Measurements from ENCODE around the gene RWDD3.

The RWDD3 gene

DNA sequence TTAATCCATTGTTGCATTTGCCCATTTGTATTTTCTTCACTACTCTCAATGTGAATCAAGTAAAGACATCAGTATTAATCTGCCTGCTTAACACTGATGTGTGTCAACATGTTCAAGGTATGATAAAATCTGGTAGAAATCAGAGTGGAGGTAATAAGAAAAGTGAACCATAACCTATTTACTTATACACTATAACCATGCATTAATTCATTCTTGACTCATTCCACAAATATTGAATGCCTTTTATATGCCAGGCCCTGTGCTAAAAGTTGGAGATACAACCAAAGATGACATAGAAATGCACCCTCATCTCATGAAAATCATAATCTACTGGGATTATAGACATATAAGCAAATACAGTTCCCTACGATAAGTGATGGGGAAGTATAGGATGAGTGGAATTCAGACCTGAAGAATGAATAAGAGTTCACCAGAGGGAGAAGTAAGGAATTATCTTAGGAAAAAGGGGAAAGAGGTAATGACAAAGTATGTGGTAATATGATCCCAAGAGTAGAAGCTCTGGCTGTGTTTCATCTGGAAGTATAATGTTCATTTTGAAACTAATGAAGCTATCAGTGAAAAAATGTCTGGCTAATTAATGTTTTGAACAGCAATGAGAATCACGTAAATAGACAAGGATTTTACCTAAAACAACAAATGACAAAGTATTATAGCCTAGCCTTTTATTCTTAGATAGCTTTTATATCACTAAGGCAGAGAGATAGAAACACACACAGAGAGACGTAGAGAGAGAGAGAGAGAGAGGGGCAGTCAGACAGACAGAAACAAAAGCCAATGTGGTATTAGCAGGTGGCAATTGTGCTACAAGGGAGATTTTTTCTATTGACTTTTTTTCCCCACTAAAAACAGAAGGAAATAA lies 7.0 kb upstream of the RWDD3 start:
- DNase-seq (ENCODE audit: low read depth), result no peak
- H3K4me3 ChIP-seq (ENCODE audit: low read depth, low read length), result no peak overlapping the region
- TF ChIP-seq, protein P1, sequence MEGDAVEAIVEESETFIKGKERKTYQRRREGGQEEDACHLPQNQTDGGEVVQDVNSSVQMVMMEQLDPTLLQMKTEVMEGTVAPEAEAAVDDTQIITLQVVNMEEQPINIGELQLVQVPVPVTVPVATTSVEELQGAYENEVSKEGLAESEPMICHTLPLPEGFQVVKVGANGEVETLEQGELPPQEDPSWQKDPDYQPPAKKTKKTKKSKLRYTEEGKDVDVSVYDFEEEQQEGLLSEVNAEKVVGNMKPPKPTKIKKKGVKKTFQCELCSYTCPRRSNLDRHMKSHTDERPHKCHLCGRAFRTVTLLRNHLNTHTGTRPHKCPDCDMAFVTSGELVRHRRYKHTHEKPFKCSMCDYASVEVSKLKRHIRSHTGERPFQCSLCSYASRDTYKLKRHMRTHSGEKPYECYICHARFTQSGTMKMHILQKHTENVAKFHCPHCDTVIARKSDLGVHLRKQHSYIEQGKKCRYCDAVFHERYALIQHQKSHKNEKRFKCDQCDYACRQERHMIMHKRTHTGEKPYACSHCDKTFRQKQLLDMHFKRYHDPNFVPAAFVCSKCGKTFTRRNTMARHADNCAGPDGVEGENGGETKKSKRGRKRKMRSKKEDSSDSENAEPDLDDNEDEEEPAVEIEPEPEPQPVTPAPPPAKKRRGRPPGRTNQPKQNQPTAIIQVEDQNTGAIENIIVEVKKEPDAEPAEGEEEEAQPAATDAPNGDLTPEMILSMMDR (conservative IDR thresholded peaks at IDR 0.05; ENCODE audit: low read depth, low read length), result no peak

GRCh38 chr1:95229037-95229436 lies 5.0 kb upstream of the RWDD3 start:
- no peak overlapping the region for H3K4me3 ChIP-seq (ENCODE audit: low read depth, low read length)
- peak; percentile 33 for DNase-seq (ENCODE audit: low read depth)
- TF ChIP-seq, protein P1 (conservative IDR thresholded peaks at IDR 0.05; ENCODE audit: low read depth, low read length), result no peak

DNA sequence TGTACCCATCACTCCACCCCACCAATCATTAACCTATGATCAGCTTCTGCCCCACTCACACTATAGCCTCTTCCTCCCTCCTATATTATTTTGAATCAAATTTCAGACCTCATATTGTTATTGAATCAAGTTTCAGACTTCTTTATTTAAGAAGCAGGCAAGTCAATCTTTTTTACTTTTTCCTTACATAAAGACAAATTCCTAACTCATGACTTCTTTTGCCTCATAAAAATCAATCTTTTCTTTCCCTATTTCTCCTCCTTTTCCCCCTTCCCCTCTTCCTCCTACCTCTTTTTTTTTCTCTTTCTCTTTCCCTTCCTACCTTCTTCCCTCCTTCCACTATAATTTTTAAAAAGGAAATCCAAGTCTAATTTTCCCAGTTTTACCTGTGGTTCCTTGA lies 4.3 kb upstream of the RWDD3 start:
- TF ChIP-seq, protein P1 (conservative IDR thresholded peaks at IDR 0.05; ENCODE audit: low read depth, low read length), result no peak
- no peak for DNase-seq (ENCODE audit: low read depth)
- H3K4me3 ChIP-seq (ENCODE audit: low read depth, low read length), result no peak overlapping the region

- DNase-seq (ENCODE audit: low read depth), result no peak
- TF ChIP-seq, protein P1 (conservative IDR thresholded peaks at IDR 0.05; ENCODE audit: low read depth, low read length), result no peak
Observed at GRCh38 chr1:95230256-95230655, 3.8 kb upstream of the RWDD3 start.

GRCh38 chr1:95230768-95231191 lies 3.2 kb upstream of the RWDD3 start:
- H3K4me3 ChIP-seq (ENCODE audit: low read depth, low read length), result no peak overlapping the region
- TF ChIP-seq, protein P1 (conservative IDR thresholded peaks at IDR 0.05; ENCODE audit: low read depth, low read length), result no peak
- DNase-seq (ENCODE audit: low read depth), result no peak

More at GRCh38 chr1:95230256-95230655, 3.8 kb upstream of the RWDD3 start:
- no peak overlapping the region for H3K4me3 ChIP-seq (ENCODE audit: low read depth, low read length)

DNA sequence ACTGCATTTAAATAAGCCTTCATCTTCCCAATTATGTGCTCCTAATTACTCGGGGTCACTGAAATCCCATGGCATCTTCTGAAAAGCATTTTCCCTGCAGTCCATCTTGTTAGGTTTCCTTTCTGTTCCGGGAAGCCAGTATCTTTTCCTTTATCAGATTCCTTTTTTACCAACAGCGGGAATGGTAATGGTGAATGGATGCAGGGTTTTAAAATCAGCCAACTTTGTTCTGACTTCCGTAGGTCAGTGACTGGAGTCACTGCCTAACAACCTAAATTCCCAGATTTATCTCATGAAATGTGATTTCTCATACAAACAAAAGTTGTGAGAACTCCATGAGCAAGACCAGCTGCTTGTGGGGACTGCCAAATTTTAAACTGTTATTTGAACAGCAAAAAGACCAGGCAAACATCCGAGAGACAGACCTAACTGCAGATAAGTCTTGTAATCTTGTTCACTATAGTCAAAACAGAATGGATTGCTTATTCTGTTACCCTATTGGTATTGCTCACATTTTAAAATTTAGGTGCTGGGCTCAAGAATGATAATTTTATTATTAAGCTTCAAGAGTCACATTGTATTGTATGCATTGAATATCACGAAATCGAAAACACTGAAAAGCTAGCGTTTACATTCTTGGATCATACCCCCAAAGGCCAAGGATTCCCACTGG lies 1.2 kb upstream of the RWDD3 start:
- DNase-seq (ENCODE audit: low read depth), result peak; percentile 12
- peak overlapping the region; percentile 95 for H3K4me3 ChIP-seq (ENCODE audit: low read depth, low read length)
- TF ChIP-seq, protein P1 (conservative IDR thresholded peaks at IDR 0.05; ENCODE audit: low read depth, low read length), result no peak

All from choroid plexus epithelial cell (primary cell).